ENCODE measurements around the gene MMP8.

The MMP8 gene

GRCh38 chr11:102722821-102723220, 1.9 kb downstream of the MMP8 start:
- DNase-seq (ENCODE audit: low spot score): no peak

- DNase-seq (ENCODE audit: low spot score): no peak
Measured at GRCh38 chr11:102719620-102720277, 5.0 kb downstream of the MMP8 start.

GRCh38 chr11:102717280-102717679, 7.5 kb downstream of the MMP8 start:
- no peak for DNase-seq (ENCODE audit: low spot score)

GRCh38 chr11:102716527-102716926, 8.2 kb downstream of the MMP8 start:
- no peak for DNase-seq (ENCODE audit: low spot score)

GRCh38 chr11:102712137-102712536, 12.6 kb downstream of the MMP8 start:
- no peak for DNase-seq (ENCODE audit: low spot score)

GRCh38 chr11:102709201-102709945, 15.4 kb downstream of the MMP8 start:
- peak; percentile 3 for DNase-seq (ENCODE audit: low spot score)

GRCh38 chr11:102708654-102709053, 16.1 kb downstream of the MMP8 start:
- DNase-seq (ENCODE audit: low spot score): no peak

GRCh38 chr11:102705626-102706025, 19.1 kb downstream of the MMP8 start, which contains the start of gene MMP27:
TSS of gene MMP27 (minus strand) at chr11:102705769. CDS start at chr11:102705714, 55 bp downstream.
- DNase-seq (ENCODE audit: low spot score): no peak

- no peak for DNase-seq (ENCODE audit: low spot score)
Measured at GRCh38 chr11:102704841-102705240, 19.9 kb downstream of the MMP8 start.

- DNase-seq (ENCODE audit: low spot score): no peak
Measured at GRCh38 chr11:102703826-102704493, 20.8 kb downstream of the MMP8 start.

GRCh38 chr11:102695201-102695600, 29.6 kb downstream of the MMP8 start:
- no peak for DNase-seq (ENCODE audit: low spot score)

GRCh38 chr11:102685754-102686153, 39.0 kb downstream of the MMP8 start:
- DNase-seq (ENCODE audit: low spot score): no peak

- no peak for DNase-seq (ENCODE audit: low spot score)
Measured at GRCh38 chr11:102685338-102685737, 39.4 kb downstream of the MMP8 start.

- no peak for DNase-seq (ENCODE audit: low spot score)
Measured at GRCh38 chr11:102683277-102683676, 41.5 kb downstream of the MMP8 start.

- DNase-seq (ENCODE audit: low spot score): peak; percentile 9
Measured at GRCh38 chr11:102680945-102681344, 43.8 kb downstream of the MMP8 start.

GRCh38 chr11:102678022-102678421, 46.7 kb downstream of the MMP8 start:
- DNase-seq (ENCODE audit: low spot score): no peak

- no peak for DNase-seq (ENCODE audit: low spot score)
Measured at GRCh38 chr11:102676084-102676483, 48.7 kb downstream of the MMP8 start.

GRCh38 chr11:102669664-102670063, 55.1 kb downstream of the MMP8 start:
- DNase-seq (ENCODE audit: low spot score): no peak

GRCh38 chr11:102666331-102666957, 58.3 kb downstream of the MMP8 start:
- peak; percentile 71 for DNase-seq (ENCODE audit: low spot score)

GRCh38 chr11:102664001-102664752, 60.6 kb downstream of the MMP8 start:
- peak; percentile 9 for DNase-seq (ENCODE audit: low spot score)

- no peak for DNase-seq (ENCODE audit: low spot score)
Measured at GRCh38 chr11:102662607-102663006, 62.1 kb downstream of the MMP8 start.

Measured in RKO (cell line).